Uterus (tissue), 4 donors: ENCODE data around the gene RORC. TPM values are rescaled to one million over a fixed set of nuclear protein-coding genes. Genes with fewer than 3 reads are reported as not detected.

Source experiments
- DNase-seq, 2 donors: peaks; one replicate each; pipeline ENCODE4 v3.0.0-alpha.2; 2019 to 2020
- H3K27ac ChIP-seq, 2 donors: fragments of 200-600 bp; sonication (generic); 1 replicate in 1 of 2; 2 replicates in 1 of 2; pipeline ENCODE4 v1.5.1; 2016 to 2018
- H3K27me3 ChIP-seq, 2 donors: fragments of 200-600 bp; sonication (generic); one replicate each; pipeline ENCODE4 v1.5.1; 2018 to 2019; ENCODE audit warnings: control low read depth in 1 of 2
- H3K36me3 ChIP-seq, 2 donors: fragments of 200-600 bp; sonication (generic); one replicate each; pipeline ENCODE4 v1.5.1; 2019; ENCODE audit warnings: control low read depth in 1 of 2
- H3K4me1 ChIP-seq, 2 donors: fragments of 200-600 bp; sonication (generic); one replicate each; pipeline ENCODE4 v1.5.1; 2018 to 2019; ENCODE audit warnings: control low read depth in 1 of 2
- H3K4me3 ChIP-seq, 2 donors: fragments of 200-600 bp; sonication (generic); 1 replicate in 1 of 2; 2 replicates in 1 of 2; pipeline ENCODE4 v1.5.1; 2018 to 2019; ENCODE audit warnings: mild to moderate bottlenecking in 1 of 2
- H3K9me3 ChIP-seq, 2 donors: fragments of 200-600 bp; sonication (generic); one replicate each; pipeline ENCODE4 v1.5.1; 2019; ENCODE audit warnings: control low read depth in 1 of 2
- CTCF ChIP-seq, 4 experiments: fragments of 200-600 bp in 2 of 4; fragments of 450-650 bp in 2 of 4; sonication (generic) in 2 of 4; IDR thresholded peaks; one replicate each; pipeline ENCODE4 v1.5.1; 2016 to 2019; ENCODE audit warnings: antibody characterized with exemption in 4 of 4, mild to moderate bottlenecking in 2 of 4, moderate library complexity in 1 of 4
- POLR2A ChIP-seq, 2 donors: fragments of 450-650 bp; IDR thresholded peaks; one replicate each; pipeline ENCODE4 v1.6.1; 2016; ENCODE audit warnings: antibody characterized with exemption in 2 of 2, mild to moderate bottlenecking in 1 of 2, moderate library complexity in 1 of 2
- intact Hi-C: fragments of 100-400 bp; cut with DNase I; formaldehyde crosslinking; loops from one replicate; pipeline ENCODE4 v1.15.1; 2023; ENCODE audit warnings: low total_unique reads
- total RNA-seq, 4 donors: library from RNA; depleted of rRNA in 3 of 4; stranded (reverse); fragments of >200 nt in 3 of 4; gene quantifications; one replicate each; pipeline versions ENCODE4 v1.1.0 to v1.2.4, GENCODE V29; 2014 to 2023
- donor health status: DM: yes; HTN: yes; CAD: no.

Gene RORC
- total RNA-seq, 4 donors from 2014 or later: 0.51 to 4.8 (median 2.1) TPM

- Histone ChIP-seq H3K27me3 (no peaks in the 10 kb centered on the region), H3K4me1 (no peaks in the 10 kb centered on the region), H3K9me3 (no peaks in the 10 kb centered on the region), H3K36me3 (no peaks in the 10 kb centered on the region), H3K4me3 (no peak overlapping the region), H3K27ac (no peak overlapping the region)
- no peak for DNase-seq
- intact Hi-C loops: no loop called here
- no peak for TF ChIP-seq POLR2A (IDR thresholded peaks at IDR 0.05)
- no peak for TF ChIP-seq CTCF (IDR thresholded peaks at IDR 0.05)
Observed at GRCh38 chr1:151828921-151829320, 2.7 kb downstream of the RORC start.

GRCh38 chr1:151827853-151828252 lies 3.7 kb downstream of the RORC start:
- H3K4me3 ChIP-seq: no peak overlapping the region
- intact Hi-C loops: no loop called here
- no peaks in the 10 kb centered on the region for H3K4me1 ChIP-seq
- H3K9me3 ChIP-seq: no peaks in the 10 kb centered on the region
- H3K27ac ChIP-seq: no peak overlapping the region
- TF ChIP-seq POLR2A (IDR thresholded peaks at IDR 0.05) (no peak), CTCF (IDR thresholded peaks at IDR 0.05) (no peak)
- no peaks in the 10 kb centered on the region for H3K36me3 ChIP-seq
- H3K27me3 ChIP-seq: no peaks in the 10 kb centered on the region
- DNase-seq: no peak

GRCh38 chr1:151825751-151826660 lies 5.6 kb downstream of the RORC start:
- no peaks in the 10 kb centered on the region for H3K4me1 ChIP-seq
- TF ChIP-seq CTCF (IDR thresholded peaks at IDR 0.05) (no peak), POLR2A (IDR thresholded peaks at IDR 0.05) (no peak)
- DNase-seq: no peak
- H3K4me3 ChIP-seq: no peak overlapping the region
- H3K27ac ChIP-seq: no peak overlapping the region
- intact Hi-C loops: no loop called here
- H3K9me3 ChIP-seq: no peaks in the 10 kb centered on the region
- no peaks in the 10 kb centered on the region for H3K36me3 ChIP-seq
- H3K27me3 ChIP-seq: no peaks in the 10 kb centered on the region

GRCh38 chr1:151825204-151825603 lies 6.4 kb downstream of the RORC start:
- no peaks in the 10 kb centered on the region for H3K27me3 ChIP-seq
- H3K4me1 ChIP-seq: no peaks in the 10 kb centered on the region
- no peak for DNase-seq
- intact Hi-C loops: no loop called here
- H3K36me3 ChIP-seq: no peaks in the 10 kb centered on the region
- TF ChIP-seq CTCF (IDR thresholded peaks at IDR 0.05) (no peak), POLR2A (IDR thresholded peaks at IDR 0.05) (no peak)
- H3K9me3 ChIP-seq: no peaks in the 10 kb centered on the region
- no peak overlapping the region for H3K4me3 ChIP-seq
- H3K27ac ChIP-seq: no peak overlapping the region

- Histone ChIP-seq H3K4me3 (no peak overlapping the region), H3K4me1 (no peaks in the 10 kb centered on the region), H3K9me3 (no peaks in the 10 kb centered on the region), H3K27me3 (no peaks in the 10 kb centered on the region), H3K36me3 (no peaks in the 10 kb centered on the region), H3K27ac (no peak overlapping the region)
- no peak for DNase-seq
- intact Hi-C loops: no loop called here
- no peak for TF ChIP-seq CTCF (IDR thresholded peaks at IDR 0.05)
- no peak for TF ChIP-seq POLR2A (IDR thresholded peaks at IDR 0.05)
Observed at GRCh38 chr1:151823175-151823574, 8.4 kb downstream of the RORC start.
